Brain pericyte (primary cell): ENCODE measurements around the gene MESD.
"Not testable (repeated sequence)": the region's sequence is repeated elsewhere in the genome, so short reads cannot be mapped to it uniquely, and the experiment has no call there.

Experiments
- DNase-seq: peaks from one replicate; pipeline ENCODE4 v3.0.0-alpha.2; 2012; ENCODE audit warnings: low read depth, low spot score

The MESD gene

DNA sequence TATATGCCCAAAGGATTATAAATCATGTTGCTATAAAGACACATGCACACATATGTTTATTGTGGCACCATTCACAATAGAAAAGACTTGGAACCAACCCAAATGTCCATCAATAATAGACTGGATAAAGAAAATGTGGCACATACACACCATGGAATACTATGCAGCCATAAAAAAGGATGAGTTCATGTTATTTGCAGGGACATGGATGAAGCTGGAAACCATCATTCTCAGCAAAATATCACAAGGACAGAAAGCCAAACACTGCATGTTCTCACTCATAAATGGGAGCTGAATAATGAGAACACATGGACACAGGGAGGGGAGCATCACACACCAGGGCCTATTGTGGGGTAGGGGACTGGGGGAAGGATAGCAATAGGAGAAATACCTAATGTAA, 24.2 kb downstream of the MESD start:
- DNase-seq, result not testable (repeated sequence)

DNA sequence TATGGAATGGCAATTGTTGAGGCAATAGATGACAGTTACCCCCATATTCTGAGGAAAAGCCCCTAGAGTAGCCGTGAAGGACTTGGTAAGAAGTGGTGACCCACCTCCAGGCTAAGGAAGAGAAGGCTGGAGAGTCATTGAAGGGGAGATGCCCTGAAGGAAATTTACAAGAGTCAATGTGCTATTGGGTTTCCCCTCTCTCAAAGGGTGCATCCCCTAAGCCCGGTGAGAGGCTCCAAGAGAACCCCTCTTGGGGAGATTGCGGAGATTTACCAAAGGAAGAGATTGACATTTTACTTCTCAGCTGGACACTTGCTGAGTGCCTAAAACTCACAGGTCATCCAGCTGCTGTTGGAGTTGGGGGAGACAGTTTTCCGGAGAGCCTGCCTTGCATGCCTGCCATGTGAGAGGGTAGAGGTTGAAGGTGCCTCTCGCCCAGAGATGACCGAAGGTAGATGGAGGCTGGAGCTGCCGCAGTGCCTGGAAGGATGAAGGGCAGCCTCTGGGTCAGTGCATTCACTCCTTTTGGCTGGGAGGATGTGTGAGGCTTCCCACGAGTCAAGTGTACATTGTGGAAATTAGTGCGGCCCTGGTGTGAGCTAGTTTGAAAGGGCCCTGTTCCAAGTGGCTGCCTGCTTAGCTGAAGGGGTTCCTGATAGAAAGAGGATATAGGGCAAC, 30.7 kb downstream of the MESD start:
- DNase-seq, result no peak

DNA sequence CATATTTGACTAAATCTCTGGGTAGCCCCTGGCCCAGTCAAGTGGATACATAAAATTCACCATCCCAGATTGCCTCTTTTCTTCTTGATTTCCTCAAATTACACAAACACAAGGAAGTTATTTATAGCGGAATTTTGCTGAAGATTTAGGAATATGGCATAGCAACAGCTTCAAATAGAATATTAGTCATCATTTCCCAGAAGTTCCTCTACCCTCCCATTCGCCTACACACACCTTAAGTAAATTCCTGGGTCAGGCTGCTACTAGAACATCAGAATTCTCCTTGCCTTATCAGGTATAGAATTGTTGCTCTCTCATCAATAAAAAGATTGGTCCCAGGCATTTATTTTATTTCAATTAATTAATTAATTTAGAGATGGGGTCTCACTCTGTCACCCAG, 31.6 kb downstream of the MESD start:
- DNase-seq, result no peak

DNA sequence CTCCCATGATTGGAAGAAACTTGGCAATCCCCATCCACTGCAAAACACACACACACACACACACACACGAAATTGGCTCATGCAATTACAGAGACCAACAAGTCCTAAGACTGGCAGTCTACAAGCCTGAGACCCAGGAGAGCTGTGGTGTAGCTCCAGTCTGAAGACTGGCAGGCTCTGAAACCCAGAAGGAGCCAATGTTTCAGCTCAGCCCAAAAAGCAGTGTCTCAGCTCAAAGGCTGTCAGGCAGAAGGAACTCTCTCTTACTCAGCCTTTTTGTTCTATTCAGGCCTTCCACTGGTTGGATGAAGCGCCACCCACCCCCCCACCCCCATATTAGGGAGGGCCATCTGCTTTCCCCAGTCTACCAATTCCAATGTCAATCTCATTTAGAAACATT, 32.1 kb downstream of the MESD start:
- DNase-seq, result no peak

DNA sequence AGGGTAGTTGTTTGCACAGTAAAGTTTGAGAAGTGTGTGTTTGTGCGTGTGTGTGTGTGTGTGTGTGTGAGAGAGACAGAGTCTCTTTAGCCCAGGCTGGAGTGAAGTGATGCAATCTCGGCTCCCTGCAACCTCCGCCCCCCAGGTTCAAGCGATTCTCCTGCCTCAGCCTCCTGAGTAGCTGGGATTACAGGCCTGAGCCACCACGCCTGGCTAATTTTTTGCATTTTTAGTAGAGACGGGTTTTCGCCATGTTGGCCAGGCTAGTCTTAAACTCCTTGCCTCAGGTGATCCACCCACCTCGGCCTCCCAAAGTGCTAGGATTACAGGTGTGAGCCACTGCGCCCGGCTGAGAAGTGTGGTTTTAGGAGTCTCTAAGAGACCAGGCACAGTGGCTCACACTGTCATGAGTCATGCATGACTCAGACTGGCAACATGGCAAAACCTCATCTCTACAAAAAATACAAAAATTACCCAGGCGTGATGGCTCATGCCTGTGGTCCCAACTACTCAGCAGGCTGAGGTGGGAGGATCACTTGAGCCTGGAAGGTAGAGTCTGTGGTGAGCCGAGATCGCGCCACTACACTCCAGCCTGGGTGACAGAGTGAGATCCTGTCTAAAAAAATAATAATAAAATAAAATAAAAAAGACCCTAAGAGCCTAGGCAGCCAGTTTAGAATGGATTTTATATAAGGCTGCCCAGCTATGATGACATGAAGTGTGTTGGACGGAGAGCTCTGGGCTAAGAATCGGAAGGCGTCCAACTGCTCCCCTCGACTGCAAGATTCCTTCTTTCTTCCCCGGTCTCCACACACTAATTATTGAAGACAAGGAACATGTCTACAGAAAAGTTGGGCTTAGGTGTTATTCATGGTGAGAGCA, 33.8 kb downstream of the MESD start:
- not testable (repeated sequence) for DNase-seq

DNA sequence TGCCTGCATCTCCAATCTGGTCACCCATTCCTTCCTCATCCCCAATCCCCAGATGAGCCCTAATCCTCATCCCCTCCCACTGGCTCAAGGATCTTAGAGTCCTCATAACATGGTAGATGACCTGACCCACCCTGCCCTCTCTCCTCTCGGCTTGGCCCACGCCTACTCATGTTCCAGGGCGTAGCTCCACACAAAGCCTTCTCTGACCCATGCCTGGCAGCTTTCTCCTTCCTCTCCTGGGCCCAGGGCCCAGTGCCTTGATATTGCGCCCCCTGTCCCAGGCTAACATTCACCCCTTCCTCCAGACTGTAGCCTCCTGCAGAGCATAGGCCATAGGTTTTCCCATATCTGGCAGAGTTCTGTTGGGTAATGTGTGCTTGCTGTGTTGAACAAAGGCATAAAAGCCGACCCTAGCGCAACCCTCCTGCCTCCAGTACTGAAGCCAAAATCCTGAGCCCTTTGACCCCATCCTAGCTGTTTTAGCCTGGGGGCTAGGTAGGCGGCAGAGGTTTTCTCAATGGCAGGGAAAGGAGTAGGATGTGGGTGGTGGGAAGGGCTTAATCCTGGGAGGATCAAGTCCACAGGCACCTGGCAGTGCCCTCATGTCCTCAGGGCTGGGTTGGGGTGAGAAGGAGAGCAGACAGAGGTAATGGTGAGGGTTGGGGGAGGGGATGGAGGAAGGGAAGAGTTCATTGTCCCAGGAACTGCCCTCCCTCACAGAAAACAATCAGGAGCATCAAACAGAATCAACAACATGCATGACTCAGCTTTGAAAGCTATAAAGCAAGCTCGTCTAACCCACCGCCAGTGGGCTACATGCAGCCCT, 35.5 kb downstream of the MESD start:
- DNase-seq, result no peak

DNA sequence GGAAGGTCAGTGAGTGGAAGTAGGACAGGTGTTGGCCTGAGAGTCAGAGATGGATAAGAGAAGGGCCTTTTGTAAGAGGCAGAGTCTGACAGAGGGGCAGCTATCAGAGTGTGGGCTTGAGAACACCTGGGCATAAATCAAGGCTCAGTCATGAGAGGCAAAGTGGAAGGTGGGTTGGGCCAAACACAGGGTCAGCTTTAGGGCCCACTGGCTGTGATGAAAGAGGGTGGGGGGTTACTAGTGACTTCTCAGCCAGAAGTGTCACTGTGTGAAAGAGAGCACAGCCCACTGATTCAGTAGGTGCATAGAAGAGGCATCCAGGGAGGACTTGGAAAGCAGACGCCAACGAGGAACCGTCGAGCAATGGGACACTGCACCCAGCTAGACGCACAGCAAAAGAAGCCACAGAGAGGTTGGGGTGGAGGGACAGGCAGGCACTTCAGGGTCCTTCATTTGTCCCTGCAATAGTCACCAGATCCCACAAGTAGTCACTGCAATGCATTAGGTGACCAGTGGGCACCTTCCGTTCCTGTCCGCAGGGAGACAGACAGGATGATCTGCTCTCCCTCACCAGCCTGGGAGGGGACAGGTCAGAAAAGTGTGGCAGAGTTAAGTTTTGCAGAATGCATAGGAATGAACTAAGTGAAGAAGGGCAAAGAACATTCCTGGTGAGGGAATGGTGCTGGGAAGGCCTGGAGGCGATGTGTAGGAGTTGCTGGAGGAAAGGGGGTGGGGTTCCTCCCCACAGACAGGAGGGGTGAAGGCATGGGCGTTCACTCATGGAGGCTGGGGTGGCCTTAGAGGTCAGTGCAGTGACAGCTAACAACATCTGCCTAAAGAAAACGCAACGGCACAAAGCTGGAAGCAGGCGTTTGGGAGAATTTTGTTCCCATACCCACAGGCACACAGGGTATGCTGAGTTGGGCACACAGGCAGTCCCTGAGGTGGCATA, 36.3 kb downstream of the MESD start:
- no peak for DNase-seq

DNA sequence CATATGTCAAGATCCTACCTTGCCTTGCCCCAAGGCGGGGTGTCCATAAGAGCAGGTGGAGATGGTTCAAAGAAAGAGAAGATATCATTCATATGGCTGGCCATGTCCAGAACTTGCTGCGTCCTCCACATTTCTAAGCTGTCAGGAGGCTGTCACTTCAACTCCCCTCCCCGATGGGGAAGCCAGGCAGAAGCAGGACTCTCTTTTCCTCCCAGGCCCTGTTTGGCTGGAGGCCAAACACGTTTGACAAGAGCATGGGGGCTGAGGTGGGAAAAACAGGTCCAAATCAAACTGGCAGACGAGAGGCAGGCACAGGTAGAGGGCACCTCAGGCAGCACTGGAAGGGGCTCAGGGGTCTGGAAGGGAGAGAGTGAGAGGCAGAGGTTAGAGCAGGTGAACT, 37.7 kb downstream of the MESD start:
- DNase-seq, result no peak

DNA sequence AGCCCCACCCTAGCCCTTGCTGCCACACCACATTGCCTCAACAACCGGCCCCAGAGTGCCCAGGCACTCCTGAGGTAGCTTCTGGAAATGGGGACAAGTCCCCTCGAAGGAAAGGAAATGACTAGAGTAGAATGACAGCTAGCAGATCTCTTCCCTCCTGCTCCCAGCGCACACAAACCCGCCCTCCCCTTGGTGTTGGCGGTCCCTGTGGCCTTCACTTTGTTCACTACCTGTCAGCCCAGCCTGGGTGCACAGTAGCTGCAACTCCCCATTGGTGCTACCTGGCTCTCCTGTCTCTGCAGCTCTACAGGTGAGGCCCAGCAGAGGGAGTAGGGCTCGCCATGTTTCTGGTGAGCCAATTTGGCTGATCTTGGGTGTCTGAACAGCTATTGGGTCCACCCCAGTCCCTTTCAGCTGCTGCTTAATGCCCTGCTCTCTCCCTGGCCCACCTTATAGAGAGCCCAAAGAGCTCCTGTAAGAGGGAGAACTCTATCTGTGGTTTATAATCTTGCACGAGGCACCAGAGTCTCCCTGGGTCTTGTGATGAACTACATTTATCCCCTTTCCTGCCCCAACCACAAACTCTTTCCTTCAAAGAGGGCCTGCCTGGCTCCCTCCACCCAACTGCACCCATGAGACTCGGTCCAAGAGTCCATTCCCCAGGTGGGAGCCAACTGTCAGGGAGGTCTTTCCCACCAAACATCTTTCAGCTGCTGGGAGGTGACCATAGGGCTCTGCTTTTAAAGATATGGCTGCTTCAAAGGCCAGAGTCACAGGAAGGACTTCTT, 39.1 kb downstream of the MESD start:
- DNase-seq, result no peak

DNA sequence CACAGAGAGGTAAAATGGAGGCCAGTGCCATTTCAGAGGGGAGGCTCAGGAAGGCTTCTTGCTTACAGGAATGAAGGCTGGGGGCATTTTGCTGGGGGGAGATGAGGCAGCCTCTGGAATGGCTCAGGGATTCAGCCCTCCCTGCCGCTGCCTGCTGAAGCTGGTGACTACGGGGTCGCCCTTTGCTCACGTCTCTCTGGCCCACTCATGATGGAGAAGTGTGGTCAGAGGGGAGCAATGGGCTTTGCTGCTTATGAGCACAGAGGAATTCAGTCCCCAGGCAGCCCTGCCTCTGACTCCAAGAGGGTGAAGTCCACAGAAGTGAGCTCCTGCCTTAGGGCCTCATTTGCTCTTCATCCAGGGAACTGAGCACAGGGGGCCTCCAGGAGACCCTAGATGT, 39.9 kb downstream of the MESD start:
- no peak for DNase-seq

DNA sequence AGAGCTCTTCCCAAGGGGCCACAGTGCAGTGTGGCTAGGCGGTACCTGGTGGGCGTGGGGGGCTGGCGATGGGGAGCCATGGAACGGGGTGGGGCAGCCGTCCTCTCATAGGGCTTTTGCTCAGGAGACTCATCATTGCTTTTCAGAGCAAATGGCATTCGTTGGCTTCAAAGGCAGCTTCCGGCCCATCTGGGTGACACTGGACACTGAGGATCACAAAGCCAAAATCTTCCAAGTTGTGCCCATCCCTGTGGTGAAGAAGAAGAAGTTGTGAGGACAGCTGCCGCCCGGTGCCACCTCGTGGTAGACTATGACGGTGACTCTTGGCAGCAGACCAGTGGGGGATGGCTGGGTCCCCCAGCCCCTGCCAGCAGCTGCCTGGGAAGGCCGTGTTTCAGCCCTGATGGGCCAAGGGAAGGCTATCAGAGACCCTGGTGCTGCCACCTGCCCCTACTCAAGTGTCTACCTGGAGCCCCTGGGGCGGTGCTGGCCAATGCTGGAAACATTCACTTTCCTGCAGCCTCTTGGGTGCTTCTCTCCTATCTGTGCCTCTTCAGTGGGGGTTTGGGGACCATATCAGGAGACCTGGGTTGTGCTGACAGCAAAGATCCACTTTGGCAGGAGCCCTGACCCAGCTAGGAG, 40.8 kb downstream of the MESD start:
- DNase-seq, result no peak

DNA sequence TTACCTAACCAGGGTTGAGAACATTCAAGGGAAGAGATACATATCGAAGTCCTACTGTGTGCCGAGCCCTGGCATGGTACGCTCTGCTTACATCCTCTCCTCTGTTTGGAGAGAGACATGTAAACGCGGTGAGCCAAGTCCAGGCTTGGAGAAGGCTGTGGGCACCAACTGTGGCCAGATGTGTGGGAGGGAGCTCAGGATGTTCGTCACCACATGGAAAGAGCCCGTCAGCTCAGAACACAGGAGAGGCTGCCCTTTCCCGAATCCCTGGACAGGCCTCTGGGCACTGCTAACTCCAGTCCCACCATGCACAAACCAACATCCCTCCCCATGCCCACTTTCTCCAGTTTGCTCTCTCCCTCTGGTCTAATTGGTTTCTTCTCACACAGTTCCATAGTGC, 43.0 kb downstream of the MESD start:
- DNase-seq, result no peak

DNA sequence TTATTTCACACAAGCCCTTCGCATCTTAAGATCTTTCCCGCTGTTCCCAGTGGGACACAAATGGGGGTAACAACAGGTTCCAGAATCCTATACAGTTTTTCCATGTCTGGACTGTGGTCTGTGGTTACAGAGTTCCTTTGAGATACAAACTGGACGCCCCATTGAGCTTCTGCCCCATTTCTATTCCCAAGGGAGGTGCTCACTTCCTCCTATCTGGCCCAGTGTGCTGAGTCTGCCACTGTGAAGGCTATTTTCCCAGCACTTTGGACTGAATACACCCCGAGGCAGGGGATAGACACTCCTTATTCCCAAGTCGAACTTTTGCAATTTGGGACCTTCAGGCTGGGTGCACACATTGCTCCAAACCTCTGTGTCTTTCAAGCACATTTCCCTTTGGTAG, 44.0 kb downstream of the MESD start:
- no peak for DNase-seq

DNA sequence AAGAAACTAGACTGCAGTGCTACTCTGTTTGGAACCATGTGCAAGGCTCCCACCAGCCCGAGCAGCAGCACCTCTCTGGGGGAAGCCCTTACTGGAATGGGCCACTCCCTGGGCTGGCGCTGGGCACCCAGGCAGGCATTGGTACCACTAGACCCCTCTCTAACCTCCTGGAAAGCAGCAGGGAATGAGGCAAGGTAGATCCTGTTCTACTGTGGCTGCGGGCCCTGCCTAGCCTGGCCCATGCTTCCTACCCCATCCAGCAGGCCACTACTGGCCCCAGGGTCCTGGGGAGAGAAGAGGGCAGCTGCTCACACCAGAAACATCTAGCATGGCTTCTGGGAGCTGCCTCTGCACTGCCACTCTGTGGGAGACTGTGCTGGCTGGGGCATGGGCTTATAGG, 44.8 kb downstream of the MESD start:
- no peak for DNase-seq

DNA sequence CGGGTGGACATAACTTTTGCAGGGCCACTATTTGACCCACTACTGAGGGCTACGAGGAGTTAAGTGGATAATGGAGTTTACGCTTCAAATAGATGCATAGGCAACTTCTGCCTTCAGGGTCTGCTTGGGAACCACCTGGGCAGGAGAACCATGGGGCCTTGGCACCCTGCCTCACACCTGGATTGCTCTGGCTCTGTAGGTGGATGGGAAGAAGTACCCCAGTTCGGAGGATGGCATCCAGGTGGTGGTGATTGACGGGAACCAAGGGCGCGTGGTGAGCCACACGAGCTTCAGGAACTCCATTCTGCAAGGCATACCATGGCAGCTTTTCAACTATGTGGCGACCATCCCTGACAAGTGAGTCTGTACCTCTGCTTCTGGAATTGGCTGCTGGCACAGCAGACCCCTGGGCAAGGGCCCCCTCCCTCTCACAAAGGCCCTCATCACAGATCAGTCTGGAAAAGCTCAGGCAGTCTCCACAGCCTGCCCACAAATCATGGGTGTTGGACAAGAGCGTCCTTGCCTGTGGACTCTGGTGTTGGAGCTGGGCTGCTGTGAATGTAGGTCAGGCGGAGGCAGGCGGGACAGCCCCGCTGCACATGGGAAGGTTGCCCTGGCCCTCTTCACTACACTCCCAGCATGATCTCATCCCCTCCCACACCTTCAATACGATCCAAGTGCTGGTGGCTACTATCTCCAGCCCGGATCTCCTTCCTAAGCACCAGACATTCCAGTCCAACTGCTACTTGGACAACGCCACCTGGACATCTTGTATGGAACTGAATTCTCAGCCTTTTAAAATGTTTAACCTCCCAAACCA, 46.7 kb downstream of the MESD start:
- DNase-seq, result no peak

DNA sequence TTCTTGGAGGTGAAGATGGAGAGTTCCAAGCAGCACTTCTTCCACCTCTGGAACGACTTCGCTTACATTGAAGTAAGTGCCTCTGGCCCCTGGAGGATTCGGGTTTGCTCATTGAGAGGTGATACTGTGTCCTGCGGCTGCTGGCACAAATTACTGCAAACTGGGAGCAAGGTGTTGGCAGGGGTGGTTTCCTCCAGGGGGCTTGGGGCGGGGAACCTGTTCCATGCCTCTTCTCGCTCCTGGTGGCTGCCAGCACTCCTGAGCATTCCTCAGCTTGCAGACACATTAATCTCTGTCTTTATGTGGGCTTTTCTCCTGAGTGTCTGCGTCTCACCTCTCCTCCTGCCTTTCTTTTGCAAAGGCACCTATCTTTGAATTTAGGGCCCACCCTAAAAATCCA, 47.4 kb downstream of the MESD start:
- DNase-seq, result no peak

DNA sequence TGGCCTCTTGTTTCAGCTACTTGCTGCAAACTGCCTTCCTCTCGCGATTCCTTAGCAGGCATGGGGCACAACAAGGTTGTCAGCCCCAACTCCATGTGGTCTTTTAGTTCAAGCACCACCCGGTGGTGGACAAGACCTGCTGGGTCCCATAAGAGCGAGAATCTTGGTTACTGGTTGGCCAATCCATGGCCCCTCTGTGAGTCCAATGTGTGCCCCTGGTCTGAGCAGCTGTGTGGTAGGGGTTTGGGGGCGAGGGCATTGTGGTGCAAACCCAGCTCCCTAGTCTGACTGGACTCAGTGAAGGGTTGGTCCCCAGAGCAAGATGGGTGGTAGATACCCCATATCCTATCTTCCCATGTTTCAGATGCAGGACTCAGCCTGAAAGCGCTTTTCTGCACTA, 48.8 kb downstream of the MESD start:
- no peak for DNase-seq

DNA sequence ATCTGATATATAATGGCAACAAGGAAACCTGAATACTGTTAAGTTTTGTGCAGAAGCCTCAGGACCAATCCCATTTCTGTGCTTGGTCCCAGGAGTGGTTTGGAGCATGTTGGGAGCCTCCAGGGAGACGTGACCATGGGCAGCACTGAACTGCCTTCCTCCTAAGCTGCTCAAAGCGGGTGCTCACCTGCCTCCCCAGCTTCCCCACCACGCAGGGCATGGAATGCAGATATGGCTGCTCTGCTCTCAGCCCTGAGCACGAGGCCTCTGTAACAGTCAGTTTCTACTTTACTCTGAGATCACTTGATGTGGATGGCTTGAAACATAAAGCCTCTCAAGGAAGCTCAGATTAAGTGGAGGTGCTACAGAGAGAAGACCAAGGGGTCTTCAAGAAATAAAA, 49.3 kb downstream of the MESD start:
- DNase-seq, result no peak

DNA sequence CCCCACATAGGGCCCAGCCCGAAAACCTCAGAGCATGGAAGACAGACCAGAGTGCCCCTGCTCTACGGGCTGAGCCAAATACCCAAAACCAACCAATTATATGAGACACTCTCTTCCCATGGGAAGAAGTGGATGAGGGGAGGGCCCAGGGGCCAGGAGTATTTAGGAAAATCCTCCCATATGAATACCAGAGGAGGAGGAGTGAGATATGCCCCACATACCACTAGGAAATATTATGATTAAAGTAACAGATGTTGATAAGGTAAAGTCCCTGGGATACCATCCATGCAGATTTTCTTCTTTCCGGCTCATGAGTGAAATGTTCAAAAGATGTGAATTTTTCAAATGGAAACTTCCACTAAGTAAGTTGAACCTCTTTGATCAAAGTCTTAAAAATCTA, 50.4 kb downstream of the MESD start:
- no peak for DNase-seq
